Prostate gland (tissue), 2 donors: ENCODE measurements around the gene APLNR. TPM values are rescaled to one million over a fixed set of nuclear protein-coding genes. Genes with fewer than 3 reads are reported as not detected.

ENCODE experiments used
- DNase-seq: peaks from one replicate; pipeline ENCODE4 v3.0.0-alpha.2; 2019; ENCODE audit warnings: low spot score
- H3K27ac ChIP-seq, 2 donors: fragments of 200-600 bp; sonication (generic); 2 replicates each; pipeline ENCODE4 v1.5.1; 2017 to 2019
- H3K27me3 ChIP-seq: fragments of 200-600 bp; sonication (generic); replicated peaks from 2 replicates; pipeline ENCODE4 v1.5.1; 2019; ENCODE audit not compliant: insufficient read depth
- H3K36me3 ChIP-seq, 2 donors: fragments of 200-600 bp; sonication (generic); 1 replicate in 1 of 2; 2 replicates in 1 of 2; pipeline versions ENCODE4 v1.5.1 to v1.8.1; 2017 to 2019
- H3K4me1 ChIP-seq: fragments of 200-600 bp; sonication (generic); replicated peaks from 2 replicates; pipeline ENCODE4 v1.5.1; 2019
- H3K4me3 ChIP-seq, 2 donors: fragments of 200-600 bp; sonication (generic); 2 replicates each; pipeline ENCODE4 v1.5.1; 2017 to 2019
- H3K9me3 ChIP-seq: fragments of 200-600 bp; sonication (generic); 2 replicates; pipeline ENCODE4 v1.5.1; 2017
- CTCF ChIP-seq, 4 experiments: fragments of 200-600 bp in 2 of 4; fragments of 450-650 bp in 2 of 4; sonication (generic) in 2 of 4; IDR thresholded peaks; 1 replicate in 3 of 4; 2 replicates in 1 of 4; pipeline ENCODE4 v1.5.1; 2016 to 2019; ENCODE audit warnings: antibody characterized with exemption in 4 of 4, mild to moderate bottlenecking in 2 of 4, moderate library complexity in 2 of 4
- POLR2A ChIP-seq: fragments of 450-650 bp; IDR thresholded peaks from one replicate; pipeline ENCODE4 v1.6.1; 2016; ENCODE audit warnings: antibody characterized with exemption, mild to moderate bottlenecking
- POLR2AphosphoS5 ChIP-seq: sonication (generic); formaldehyde crosslinking; IDR thresholded peaks from one replicate; pipeline ENCODE4 v1.6.1; 2017; ENCODE audit warnings: antibody characterized with exemption
- WGBS: methylation state at CpG from one replicate; pipeline ENCODE4 v1.1.5; 2018; 5-methylcytosine and 5-hydroxymethylcytosine counted together
- intact Hi-C: fragments of 100-400 bp; cut with DNase I; formaldehyde crosslinking; loops from one replicate; pipeline ENCODE4 v1.14.2; 2022
- total RNA-seq, 2 donors: library from RNA; depleted of rRNA; stranded (reverse); fragments of >200 nt; gene quantifications; one replicate each; pipeline ENCODE4 v1.1.0, GENCODE V29; 2016

APLNR gene
- total RNA-seq, 2 donors from 2014 or later = 1.7 TPM; not detected in 1

GRCh38 chr11:57203882-57204480 lies 33.1 kb downstream of the APLNR start:
- H3K4me3 ChIP-seq = no peak overlapping the region
- 72% methylated on average over 7 of the region's 7 CpGs for WGBS
- intact Hi-C loops = no loop called here
- no peak overlapping the region for H3K27ac ChIP-seq
- H3K36me3 ChIP-seq = no peaks in the 10 kb centered on the region
- no peak for DNase-seq
- TF ChIP-seq POLR2A (no peak), CTCF (IDR thresholded peaks at IDR 0.05) (no peak), POLR2AphosphoS5 (no peak)
- H3K27me3 ChIP-seq = no peaks in the 10 kb centered on the region
- no peaks in the 10 kb centered on the region for H3K9me3 ChIP-seq
- no peaks in the 10 kb centered on the region for H3K4me1 ChIP-seq

GRCh38 chr11:57203359-57203758 lies 33.7 kb downstream of the APLNR start:
- Histone ChIP-seq H3K27ac (no peak overlapping the region), H3K27me3 (no peaks in the 10 kb centered on the region), H3K4me3 (no peak overlapping the region), H3K4me1 (no peaks in the 10 kb centered on the region), H3K9me3 (no peaks in the 10 kb centered on the region), H3K36me3 (no peaks in the 10 kb centered on the region)
- intact Hi-C loops = no loop called here
- 39% methylated on average over 3 of the region's 3 CpGs for WGBS
- no peak for DNase-seq
- TF ChIP-seq POLR2A (no peak), CTCF (IDR thresholded peaks at IDR 0.05) (no peak), POLR2AphosphoS5 (no peak)

GRCh38 chr11:57202281-57202680 lies 34.8 kb downstream of the APLNR start:
- H3K4me3 ChIP-seq = no peak overlapping the region
- intact Hi-C loops = no loop called here
- no peak for DNase-seq
- H3K36me3 ChIP-seq = no peaks in the 10 kb centered on the region
- no peak for TF ChIP-seq CTCF (IDR thresholded peaks at IDR 0.05)
- TF ChIP-seq POLR2AphosphoS5 = no peak
- TF ChIP-seq POLR2A = no peak
- whole genome bisulfite sequencing = 82% methylated on average over 10 of the region's 10 CpGs
- H3K9me3 ChIP-seq = no peaks in the 10 kb centered on the region
- no peaks in the 10 kb centered on the region for H3K4me1 ChIP-seq
- no peaks in the 10 kb centered on the region for H3K27me3 ChIP-seq
- no peak overlapping the region for H3K27ac ChIP-seq

GRCh38 chr11:57200917-57201316 lies 36.1 kb downstream of the APLNR start:
- H3K27ac ChIP-seq = no peak overlapping the region
- intact Hi-C loops = no loop called here

More at GRCh38 chr11:57200917-57201316, 36.1 kb downstream of the APLNR start:
- TF ChIP-seq POLR2AphosphoS5 (no peak), CTCF (IDR thresholded peaks at IDR 0.05) (no peak), POLR2A (no peak)
- no peak overlapping the region for H3K4me3 ChIP-seq
- no peaks in the 10 kb centered on the region for H3K36me3 ChIP-seq
- H3K27me3 ChIP-seq = no peaks in the 10 kb centered on the region
- 82% methylated on average over 7 of the region's 7 CpGs for WGBS
- H3K4me1 ChIP-seq = no peaks in the 10 kb centered on the region
- no peak for DNase-seq
- no peaks in the 10 kb centered on the region for H3K9me3 ChIP-seq
